Limb (tissue), 2 donors: ENCODE measurements around the gene NAGLU.

Experiments
- DNase-seq, 2 donors: peaks; one replicate each; pipeline ENCODE4 v3.0.0-alpha.2; 2016; ENCODE audit errors: extremely low spot score in 2 of 2

The NAGLU gene

GRCh38 chr17:42591411-42591810, 55.4 kb downstream of the NAGLU start:
- no peak for DNase-seq
